Cardiac muscle cell (in vitro differentiated cells and primary cell): ENCODE results near the gene BRS3. TPM values are rescaled to one million over a fixed set of nuclear protein-coding genes. Genes with fewer than 3 reads are reported as not detected.

ENCODE experiments used
- DNase-seq, 2 donors: peaks; one replicate each; pipeline versions ENCODE4 v3.0.0 to v3.0.0-alpha.2; 2010 to 2017; ENCODE audit warnings: low read depth in 1 of 2, low spot score in 1 of 2
- H3K27ac ChIP-seq: fragments of 200-600 bp; sonication (generic); 2 replicates; pipeline ENCODE4 v1.5.1; 2016
- H3K27me3 ChIP-seq: fragments of 200-600 bp; sonication (generic); 2 replicates; pipeline ENCODE4 v1.6.0; 2016; ENCODE audit warnings: control low read depth
- H3K36me3 ChIP-seq: fragments of 200-600 bp; sonication (generic); 2 replicates; pipeline ENCODE4 v1.5.1; 2016; ENCODE audit warnings: control low read depth
- H3K4me1 ChIP-seq: fragments of 200-600 bp; sonication (generic); 2 replicates; pipeline ENCODE4 v1.8.1; 2017; ENCODE audit warnings: low read depth, mild to moderate bottlenecking, mixed run types
- H3K4me3 ChIP-seq: fragments of 200-600 bp; sonication (generic); 2 replicates; pipeline ENCODE4 v1.5.1; 2016; ENCODE audit warnings: mild to moderate bottlenecking
- H3K9me3 ChIP-seq: fragments of 200-600 bp; sonication (generic); 2 replicates; pipeline ENCODE4 v1.5.1; 2017; ENCODE audit warnings: low read depth, mild to moderate bottlenecking, control low read depth
- polyA plus RNA-seq: library from polyadenylated mRNA; unstranded; fragments of >200 nt; fragmentation: Nextera tagmentation; extraction: Ambion mirVana; gene quantifications from 2 replicates; pipeline ENCODE4 v1.2.1, GENCODE V29; 2016
- total RNA-seq: library from RNA; depleted of rRNA; stranded (reverse); fragments of >200 nt; gene quantifications from 2 replicates; pipeline ENCODE4 v1.2.3, GENCODE V29; 2016
- TF ChIP-seq, protein P1 (sequence below): IDR thresholded peaks from 2 replicates; pipeline ENCODE4 v1.5.1; 2012; ENCODE audit warnings: low read depth, mild to moderate bottlenecking, low read length

Gene BRS3
- total and polyA plus RNA-seq, 2 experiments from 2014 or later = 0.11 TPM; not detected in 1

DNA sequence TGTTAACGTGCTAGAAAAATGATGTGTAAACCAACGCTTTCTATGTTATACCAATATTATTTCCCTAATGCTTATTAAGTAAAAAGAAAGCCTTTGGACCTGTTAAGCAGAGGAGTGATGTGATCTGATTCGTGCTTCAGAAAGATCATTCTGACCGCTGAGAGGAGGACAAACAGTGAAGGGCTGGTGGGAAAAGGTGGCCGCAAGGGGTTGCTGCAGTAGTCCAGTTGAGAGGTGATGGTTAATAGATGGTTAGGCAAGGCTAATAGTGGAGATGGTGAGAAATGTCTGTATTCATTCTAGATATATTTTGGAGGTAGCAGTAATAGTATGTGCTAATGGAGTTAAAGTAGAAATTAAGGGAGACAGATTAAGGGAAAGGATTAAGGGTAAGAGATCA lies 31.3 kb downstream of the BRS3 start:
- no peaks in the 10 kb centered on the region for H3K9me3 ChIP-seq
- no peaks in the 10 kb centered on the region for H3K36me3 ChIP-seq
- no peaks in the 10 kb centered on the region for H3K4me1 ChIP-seq
- no peaks in the 10 kb centered on the region for H3K27me3 ChIP-seq
- TF ChIP-seq, protein P1, sequence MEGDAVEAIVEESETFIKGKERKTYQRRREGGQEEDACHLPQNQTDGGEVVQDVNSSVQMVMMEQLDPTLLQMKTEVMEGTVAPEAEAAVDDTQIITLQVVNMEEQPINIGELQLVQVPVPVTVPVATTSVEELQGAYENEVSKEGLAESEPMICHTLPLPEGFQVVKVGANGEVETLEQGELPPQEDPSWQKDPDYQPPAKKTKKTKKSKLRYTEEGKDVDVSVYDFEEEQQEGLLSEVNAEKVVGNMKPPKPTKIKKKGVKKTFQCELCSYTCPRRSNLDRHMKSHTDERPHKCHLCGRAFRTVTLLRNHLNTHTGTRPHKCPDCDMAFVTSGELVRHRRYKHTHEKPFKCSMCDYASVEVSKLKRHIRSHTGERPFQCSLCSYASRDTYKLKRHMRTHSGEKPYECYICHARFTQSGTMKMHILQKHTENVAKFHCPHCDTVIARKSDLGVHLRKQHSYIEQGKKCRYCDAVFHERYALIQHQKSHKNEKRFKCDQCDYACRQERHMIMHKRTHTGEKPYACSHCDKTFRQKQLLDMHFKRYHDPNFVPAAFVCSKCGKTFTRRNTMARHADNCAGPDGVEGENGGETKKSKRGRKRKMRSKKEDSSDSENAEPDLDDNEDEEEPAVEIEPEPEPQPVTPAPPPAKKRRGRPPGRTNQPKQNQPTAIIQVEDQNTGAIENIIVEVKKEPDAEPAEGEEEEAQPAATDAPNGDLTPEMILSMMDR = no peak
- no peak overlapping the region for H3K27ac ChIP-seq
- DNase-seq = no peak
- no peak overlapping the region for H3K4me3 ChIP-seq

DNA sequence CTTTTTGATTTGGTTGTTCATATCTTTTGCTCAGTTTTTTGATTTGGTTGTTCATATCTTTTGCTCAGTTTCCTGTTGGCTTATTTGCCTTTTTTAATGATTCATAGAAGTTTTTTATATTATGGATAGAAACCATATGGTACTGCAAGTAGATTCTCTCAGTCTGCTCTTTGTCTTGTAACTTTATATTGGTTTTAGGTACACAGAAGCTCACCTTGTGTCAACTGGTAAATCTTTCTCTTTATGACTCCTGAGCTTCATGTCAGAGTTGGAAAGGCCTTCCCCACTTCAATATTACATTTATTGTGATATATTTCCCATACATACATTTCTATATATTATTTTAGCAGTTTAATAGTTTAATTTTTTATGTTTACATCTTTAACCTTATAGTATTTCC lies 36.0 kb downstream of the BRS3 start:
- Histone ChIP-seq H3K9me3 (no peaks in the 10 kb centered on the region), H3K27me3 (no peaks in the 10 kb centered on the region), H3K27ac (no peak overlapping the region), H3K4me3 (no peak overlapping the region), H3K36me3 (no peaks in the 10 kb centered on the region), H3K4me1 (no peaks in the 10 kb centered on the region)
- DNase-seq = no peak
- TF ChIP-seq, protein P1 = no peak

DNA sequence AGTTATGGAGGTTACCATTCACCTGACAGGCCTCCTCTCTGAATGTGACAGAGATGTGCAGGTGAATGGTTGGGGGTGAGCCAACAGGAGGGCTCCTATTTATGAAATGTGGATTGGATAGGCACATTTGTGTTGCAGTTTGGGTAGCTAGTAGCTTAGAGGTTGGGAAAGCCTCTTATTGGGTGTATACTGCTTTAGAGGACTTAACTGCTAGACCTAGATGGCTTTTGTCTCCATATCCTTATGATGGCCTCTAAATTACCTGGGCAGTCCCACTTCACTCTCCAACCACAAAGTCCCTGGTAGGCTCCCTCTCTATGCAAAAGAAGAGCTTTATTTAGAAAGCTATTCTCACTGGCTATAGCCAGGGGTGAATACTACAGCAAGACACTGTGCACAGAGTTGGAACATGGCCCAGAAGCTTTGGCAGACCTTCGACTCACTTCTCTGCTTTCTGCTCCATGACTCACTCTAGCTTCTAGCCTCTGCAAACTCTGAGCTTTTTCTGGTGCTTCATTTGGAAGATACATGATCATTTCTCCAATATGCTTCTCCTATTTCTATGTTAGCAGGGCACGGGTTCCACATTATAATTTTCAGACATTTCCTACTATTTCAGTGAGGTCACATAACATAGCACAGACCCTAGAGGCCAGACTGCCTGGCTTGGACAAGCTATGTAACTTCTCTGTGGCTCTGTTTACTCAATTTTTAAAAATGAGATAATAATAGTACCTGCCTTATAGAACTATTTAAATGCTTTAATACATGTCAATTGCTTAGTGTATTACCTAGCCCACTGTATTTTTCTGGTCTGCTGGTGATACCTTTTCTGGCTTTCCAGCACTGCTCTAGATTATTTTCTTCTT lies 38.2 kb downstream of the BRS3 start:
- Histone ChIP-seq H3K9me3 (no peaks in the 10 kb centered on the region), H3K4me1 (no peaks in the 10 kb centered on the region), H3K27ac (no peak overlapping the region), H3K4me3 (no peak overlapping the region), H3K36me3 (no peaks in the 10 kb centered on the region), H3K27me3 (no peaks in the 10 kb centered on the region)
- DNase-seq = peak in 1 of 2 donors; percentile 91
- TF ChIP-seq, protein P1 = no peak

DNA sequence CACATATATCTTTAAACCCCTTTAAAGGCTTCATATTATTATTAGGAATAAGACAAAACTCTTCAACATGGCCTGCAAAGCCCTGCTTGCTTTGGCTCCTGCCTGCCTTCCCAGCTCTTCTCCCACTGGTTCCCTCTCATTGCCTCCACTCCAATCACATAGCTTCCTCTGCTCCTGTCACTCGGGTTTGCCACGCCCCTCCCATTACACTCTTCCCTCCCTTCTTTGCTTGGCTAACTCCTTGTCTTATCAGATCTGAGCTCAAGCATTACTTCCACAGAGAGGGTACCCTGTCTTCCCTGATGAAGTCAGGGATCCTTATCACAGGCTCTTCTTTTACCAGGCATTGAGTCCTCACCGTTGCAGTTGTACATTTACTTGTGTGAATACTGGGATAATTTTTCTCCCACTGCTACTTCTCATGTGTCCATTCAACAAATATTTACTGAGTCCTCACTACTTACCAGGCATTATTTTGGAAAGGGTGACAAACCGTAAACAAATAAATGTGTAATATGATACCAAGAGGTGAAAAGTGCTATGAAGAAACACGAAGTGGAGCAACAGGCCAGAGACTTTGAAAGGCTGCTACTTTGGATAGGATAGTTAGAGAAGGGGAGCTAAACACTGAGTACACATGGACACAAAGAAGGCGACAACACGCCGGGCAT lies 41.0 kb downstream of the BRS3 start:
- TF ChIP-seq, protein P1 = no peak
- DNase-seq = no peak
- no peaks in the 10 kb centered on the region for H3K4me1 ChIP-seq

DNA sequence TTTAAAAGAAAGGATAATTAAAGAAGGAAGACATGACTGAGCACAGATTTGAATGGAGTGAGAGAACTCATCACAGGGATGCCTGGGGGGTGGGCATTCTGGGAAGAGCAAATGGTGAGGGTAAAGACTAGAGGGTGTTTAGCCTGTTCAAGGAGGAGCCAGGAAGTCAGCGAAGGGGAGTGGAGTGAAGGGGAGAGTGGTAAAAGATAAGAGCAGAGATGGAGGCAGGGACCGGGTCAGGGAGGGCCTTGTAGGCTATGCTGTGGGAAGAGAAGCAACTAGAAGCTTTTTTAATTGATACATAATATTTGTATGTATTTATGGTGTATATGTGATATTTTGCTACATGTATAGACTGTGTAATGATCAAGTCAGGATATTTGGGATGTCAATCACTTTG lies 42.0 kb downstream of the BRS3 start:
- Histone ChIP-seq H3K27me3 (no peaks in the 10 kb centered on the region), H3K9me3 (no peaks in the 10 kb centered on the region), H3K4me1 (no peaks in the 10 kb centered on the region), H3K4me3 (no peak overlapping the region), H3K36me3 (no peaks in the 10 kb centered on the region), H3K27ac (no peak overlapping the region)
- TF ChIP-seq, protein P1 = no peak
- no peak for DNase-seq

More for the DNA sequence above, 41.0 kb downstream of the BRS3 start:
- Histone ChIP-seq H3K9me3 (no peaks in the 10 kb centered on the region), H3K36me3 (no peaks in the 10 kb centered on the region), H3K27ac (no peak overlapping the region), H3K27me3 (no peaks in the 10 kb centered on the region), H3K4me3 (no peak overlapping the region)
